GM21529 (cell line): ENCODE measurements around the gene FAM111B.
"Not testable (repeated sequence)": the region's sequence is repeated elsewhere in the genome, so short reads cannot be mapped to it uniquely, and the experiment has no call there.

ENCODE experiments used
- ATAC-seq: cut with Tn5 transposase; IDR thresholded peaks from one replicate; pipeline ENCODE4 v1.9.1; 2021; ENCODE audit not compliant: unreplicated experiment

The FAM111B gene, protein sequence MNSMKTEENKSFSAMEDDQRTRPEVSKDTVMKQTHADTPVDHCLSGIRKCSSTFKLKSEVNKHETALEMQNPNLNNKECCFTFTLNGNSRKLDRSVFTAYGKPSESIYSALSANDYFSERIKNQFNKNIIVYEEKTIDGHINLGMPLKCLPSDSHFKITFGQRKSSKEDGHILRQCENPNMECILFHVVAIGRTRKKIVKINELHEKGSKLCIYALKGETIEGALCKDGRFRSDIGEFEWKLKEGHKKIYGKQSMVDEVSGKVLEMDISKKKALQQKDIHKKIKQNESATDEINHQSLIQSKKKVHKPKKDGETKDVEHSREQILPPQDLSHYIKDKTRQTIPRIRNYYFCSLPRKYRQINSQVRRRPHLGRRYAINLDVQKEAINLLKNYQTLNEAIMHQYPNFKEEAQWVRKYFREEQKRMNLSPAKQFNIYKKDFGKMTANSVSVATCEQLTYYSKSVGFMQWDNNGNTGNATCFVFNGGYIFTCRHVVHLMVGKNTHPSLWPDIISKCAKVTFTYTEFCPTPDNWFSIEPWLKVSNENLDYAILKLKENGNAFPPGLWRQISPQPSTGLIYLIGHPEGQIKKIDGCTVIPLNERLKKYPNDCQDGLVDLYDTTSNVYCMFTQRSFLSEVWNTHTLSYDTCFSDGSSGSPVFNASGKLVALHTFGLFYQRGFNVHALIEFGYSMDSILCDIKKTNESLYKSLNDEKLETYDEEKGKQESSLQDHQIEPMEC

DNA sequence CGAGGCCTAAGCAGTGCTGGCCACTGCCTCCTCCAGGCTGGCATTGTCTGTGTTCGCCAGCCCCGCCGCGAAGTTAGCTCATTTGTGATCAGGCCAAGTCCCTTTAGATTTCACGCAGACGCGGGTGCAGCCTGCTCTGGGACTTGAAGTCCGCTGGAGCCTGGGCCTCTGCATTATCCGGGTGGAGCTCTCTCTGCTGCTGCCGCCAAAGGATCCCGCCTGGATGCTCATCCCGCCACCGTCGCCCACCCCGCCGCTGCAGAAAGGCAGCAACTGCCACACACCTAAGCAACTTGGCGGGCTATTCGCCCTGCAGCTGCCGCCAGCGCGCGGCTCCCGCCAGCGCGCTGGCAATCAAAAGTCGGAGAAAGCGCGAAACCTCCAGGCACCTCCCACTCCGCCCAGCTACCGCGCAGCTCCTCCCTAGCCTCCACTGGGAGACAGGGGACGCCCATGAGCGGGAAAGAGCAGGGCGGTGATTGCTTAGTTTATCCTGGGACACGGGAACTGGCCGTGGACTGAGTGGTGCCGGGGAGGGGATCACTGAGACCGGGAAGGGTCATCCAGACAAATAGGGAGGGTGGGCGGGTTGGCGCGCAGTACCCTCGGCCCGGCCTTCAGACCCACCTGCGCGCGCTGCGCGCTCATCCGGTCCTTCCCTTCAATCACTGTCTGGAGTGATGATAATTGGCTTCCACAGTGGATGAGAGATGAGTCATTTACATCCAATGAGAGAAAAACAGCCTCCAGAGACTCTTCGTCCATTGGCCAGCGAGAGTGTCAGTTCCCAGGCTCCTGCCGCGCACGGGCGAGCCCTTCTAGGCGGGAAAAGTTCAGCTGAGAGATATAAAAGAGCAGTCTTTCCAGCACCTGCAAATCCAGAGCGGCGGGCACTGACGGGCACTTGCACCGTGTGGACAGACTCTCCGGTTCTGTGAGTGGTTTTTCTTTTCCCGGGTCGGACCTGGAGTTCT lies at the start of gene FAM111B:
TSS of gene FAM111B (plus strand) at position 875 of the 974 bp plus-strand sequence. CDS start 2,389 bp downstream, outside the sequence.
- ATAC-seq: peak; percentile 70

DNA sequence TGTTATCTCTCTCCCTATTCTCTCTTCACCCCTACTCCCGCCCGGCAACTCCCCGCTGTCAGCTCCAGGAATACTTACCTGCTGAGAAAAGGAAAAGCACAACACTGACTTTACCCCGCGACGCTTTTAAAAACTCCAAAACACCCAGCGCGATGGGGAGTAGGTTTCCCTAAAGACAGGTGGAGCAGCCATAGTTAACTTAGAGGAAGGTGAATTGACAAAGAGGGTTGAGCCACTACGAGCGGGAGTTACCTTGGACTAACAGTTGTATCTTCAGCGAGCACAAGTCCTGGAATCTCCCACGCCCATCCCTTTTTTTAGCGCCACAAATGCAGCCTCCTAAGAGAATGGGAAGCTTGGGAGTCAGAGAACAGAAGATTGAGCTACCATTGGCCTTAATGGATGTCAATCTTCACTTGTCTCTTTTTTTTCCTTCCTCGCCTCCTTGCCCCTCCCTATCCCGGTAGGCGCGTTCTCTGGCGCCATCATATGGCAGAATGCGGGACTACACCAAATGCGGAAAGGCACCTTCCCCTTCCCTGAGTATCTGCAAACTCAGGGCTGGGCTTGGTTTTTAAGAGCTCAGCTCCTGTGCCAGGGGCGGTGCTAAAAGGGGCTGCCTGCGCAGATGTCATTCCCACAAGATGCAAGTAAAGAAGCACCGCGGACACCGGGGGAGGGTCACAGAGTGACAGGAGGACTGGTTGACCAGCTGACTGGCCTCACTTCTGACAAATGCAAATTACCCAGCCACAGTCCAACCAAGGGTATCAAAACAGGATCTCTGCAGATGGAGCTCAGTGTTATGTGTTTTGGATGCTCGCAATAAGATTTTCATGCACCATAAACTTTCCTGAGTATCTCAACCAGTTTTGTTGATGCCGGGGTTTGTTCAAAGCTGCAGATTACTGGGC lies 48.7 kb upstream of the FAM111B start:
- ATAC-seq: peak; percentile 93

DNA sequence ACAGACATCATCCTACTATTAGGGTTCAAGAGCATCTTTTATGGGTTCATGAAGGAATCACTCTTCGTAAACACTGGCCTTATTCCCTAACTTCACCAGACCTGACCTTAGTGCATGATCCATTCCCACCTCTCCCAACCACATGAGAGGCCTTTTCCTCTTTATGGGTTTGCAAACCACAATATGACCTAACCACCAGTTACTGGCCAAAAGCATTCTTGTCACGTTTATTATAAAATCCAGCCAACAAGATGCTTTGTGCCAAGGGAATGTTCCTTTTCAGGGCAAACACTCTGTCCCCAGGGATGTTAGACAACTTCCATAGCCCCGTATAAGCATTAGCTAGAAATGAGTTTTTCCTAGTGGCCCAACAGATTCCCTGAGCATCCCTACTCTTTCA lies 46.9 kb upstream of the FAM111B start:
- ATAC-seq: not testable (repeated sequence)

DNA sequence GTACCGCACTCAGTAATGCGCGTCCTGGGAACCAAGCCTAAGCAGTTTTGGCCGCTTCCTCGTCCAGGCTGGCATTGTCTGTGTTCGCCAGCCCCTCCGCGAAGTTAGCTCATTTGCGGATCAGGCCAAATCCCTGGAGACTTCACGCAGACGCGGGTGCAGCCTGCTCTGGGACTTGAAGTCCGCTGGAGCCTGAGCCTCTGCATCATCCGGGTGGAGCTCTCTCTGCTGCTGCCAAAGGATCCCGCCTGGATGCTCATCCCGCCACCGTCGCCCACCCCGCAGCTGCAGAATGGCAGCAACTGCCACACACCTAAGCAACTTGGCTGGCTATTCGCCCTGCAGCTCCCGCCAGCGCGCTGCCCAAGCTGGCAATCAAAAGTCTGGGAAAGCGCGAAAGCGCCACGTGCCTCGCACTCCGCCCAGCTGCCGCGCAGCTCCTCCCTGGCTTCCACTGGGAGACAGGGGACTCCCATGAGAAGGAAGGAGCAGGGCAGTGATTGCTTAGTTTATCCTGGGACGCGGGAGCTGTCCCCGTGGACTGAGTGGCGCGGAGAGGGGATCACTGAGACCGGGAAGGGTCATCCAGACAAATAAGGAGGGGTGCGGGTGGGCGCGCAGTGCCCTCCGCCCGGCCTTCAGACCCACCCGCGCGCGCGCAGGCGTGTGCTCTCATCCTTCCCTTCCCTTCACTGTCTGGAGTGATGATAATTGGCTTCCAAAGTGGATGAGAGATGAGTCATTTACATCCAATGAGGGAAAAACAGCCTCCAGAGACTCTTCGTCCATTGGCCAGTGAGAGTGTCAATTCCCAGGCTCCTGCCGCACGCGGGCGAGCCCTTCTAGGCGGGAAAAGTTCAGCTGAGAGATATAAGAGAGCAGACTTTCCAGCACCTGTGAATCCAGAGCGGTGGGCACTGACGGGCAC lies 44.2 kb upstream of the FAM111B start:
- ATAC-seq: no peak

DNA sequence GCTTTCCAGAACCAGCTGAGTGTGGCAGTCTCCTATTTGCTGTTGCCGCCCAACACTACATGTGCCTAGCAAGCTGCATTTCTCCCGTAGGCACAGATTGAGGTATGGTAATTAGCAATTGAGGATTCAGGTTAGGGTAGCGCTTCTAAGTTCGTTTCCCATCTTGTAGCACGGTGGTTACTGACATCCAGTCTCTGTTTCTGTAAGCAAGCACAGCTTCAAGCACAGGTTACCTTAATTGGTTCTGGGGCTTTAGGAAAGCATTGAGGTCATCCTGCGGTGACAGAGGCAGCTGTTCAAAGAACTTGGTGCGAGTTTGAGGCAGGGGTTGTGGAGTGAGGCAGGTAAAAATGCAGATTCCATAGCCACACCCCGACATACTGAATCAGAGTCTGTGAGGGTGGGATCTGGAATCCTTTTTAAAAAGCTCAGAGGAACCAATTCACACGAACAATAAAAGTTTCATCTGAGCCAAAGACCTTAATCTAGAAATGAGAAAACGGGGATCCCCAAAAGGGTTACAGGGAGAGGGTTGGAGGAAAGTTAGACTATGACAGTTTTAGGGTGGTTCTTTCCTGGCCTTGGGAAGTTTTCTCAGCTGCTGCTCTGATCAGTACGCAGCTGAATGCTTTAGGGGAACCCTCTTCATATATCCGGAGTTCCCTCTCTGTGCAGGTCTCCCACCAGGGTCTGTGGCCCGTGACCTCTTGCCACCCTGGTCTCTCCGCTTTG lies 42.9 kb upstream of the FAM111B start:
- peak; percentile 89 for ATAC-seq

DNA sequence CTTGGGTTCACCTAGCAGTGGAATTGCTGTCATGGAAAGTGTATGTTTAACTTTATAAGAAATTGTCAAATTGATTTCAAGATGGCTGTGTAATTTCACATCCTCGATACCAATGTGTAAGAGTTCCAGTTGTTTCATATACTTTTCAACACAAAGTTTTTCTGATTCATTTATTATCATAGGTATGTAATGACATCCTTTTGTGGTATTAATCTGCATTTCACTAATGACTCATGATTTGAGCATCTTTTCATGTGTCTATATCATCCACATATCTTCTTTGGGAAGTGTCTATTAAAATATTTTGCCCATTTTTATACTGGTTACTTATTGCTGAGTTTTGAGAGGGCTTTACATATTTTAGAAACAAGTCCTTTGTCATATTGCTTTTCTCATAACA lies 38.0 kb upstream of the FAM111B start:
- ATAC-seq: no peak

DNA sequence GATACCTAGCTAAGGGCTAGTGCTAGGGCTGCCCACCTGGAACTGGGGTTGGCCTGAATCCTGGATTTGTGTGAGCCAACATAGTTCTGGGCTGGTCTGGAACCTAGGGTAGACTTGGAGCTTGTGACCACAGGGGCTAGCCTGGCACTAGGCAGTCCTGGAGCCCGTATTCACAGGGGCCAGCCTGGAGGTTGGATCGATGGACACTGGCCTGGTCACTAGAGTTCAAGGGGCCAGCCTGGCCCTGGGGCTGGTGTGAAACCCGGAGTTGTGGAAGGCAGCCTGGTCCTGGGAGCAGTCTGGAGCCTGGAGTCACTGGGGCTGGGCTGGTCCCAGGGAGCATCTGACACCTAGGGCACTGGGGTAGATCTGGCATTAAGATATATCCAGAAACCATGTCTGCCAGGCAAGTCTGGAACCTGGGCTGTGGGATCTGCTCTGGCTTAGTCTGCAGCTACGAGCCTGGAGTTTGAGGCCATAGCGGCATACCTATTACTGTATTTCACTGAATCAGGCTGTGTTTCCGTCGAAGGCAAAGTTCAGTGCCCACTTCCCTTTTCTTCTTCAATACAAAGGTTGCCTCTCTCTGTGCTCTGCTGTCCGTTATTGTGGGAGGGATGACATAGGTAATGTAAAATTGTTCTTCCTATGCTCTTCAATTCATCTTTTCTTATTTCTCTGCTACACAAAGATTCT lies 30.0 kb upstream of the FAM111B start:
- ATAC-seq: peak; percentile 91

DNA sequence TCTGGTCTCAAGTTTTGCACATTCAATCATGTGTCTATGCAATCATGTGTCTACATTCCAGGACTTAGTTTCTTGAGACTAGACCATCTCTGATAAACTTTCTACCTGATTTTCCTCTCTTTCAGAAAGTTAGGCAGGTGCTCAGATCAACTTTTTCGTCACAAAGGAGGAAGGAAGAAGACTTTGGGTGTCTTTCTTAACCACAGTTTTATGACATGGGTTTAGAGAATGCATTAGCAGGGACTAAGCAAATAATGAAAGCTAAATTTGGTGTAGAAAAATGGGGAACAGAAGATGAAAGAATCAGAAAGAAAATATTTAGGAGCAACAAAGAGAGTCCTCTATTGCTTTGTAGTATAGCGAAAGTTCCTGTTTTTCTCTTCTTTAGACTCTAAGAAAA lies 28.6 kb upstream of the FAM111B start:
- no peak for ATAC-seq

DNA sequence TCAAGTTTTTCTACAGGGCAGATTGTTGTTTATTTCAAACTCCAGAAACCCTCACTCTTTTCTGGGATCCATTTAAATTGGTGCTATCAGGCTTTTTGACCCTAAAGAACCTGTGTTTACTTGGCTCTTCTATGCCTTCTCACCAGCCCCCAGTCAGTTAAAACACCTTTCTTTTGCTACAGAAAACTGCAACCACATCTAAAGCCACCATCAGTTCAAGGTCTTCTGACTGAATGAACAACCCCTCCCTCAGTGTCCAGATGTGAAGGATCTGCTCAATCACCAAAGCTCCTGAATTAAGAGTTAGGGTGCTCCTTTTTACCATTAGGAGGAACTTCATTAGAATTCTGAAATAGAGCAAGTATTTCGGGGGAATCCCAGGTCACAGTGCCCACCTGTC lies 28.0 kb upstream of the FAM111B start:
- ATAC-seq: no peak

DNA sequence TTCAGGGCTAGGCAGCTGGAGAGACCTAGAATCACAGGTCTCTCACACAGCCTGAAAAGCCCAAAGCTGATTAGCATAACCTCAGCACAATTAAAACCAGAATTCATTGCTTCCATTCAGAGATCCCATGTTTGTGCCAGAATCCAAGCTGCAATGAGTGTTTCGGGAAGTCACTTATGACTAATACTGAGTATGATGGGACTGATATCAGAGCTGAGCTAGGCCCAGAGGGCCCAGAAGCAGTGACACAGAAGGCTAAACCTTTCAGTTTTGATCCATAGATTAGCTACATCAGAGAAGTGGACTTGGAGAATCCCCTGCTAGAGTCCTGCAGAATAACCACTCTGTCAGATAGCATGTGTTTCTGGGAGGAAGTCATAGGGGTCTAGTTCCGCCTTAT lies 26.6 kb upstream of the FAM111B start:
- ATAC-seq: not testable (repeated sequence)

DNA sequence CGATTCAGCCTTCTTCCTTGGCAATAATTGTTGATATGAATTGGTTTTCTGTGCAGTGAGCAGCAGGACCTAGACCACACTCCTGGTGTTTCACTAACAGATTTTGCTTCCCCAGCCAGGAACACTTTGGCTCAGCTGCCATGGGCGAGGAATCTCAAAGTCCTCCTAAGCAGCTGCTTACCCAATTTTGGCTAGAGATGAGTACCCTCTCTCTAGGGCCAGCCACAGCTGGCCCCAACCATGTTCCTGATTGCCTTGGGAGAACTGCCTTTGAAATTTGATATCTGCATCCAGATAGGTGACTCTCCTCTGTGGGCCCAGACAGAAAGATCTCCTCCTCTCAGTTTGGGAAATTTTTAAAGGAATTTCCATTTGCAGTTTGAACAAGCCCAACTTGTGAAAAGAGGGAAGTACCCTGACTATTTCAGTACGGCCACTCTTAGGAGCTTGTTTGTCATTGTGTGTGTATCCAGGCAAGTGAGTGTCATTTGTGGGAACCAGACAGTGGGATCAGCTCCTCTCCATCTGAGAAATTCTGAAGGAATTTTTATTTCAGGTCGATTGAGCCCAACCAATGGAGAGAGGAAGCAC lies 25.5 kb upstream of the FAM111B start:
- not testable (repeated sequence) for ATAC-seq

DNA sequence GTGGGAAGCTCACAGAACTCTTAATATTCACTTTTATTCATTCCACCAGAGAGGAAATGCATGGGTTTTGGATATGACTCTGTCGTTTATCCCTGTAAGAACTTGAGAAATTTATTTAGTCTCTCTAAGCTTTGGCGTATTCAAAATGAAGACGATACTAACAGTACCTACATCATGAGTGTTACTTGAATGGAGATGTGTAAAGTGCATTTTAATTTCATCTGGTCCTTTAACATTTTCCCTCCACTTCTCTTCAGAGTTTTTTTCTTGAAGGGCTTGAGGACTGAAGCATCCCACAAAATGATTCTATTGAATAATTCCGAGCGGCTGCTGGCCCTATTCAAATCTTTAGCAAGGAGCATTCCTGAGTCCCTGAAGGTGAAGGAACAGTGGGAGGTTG lies 21.0 kb upstream of the FAM111B start, which contains the start of gene GLYATL1B:
TSS of gene GLYATL1B (plus strand) at position 301 of the 400 bp plus-strand sequence. CDS start at position 301, 0 bp downstream.
- ATAC-seq: not testable (repeated sequence)

DNA sequence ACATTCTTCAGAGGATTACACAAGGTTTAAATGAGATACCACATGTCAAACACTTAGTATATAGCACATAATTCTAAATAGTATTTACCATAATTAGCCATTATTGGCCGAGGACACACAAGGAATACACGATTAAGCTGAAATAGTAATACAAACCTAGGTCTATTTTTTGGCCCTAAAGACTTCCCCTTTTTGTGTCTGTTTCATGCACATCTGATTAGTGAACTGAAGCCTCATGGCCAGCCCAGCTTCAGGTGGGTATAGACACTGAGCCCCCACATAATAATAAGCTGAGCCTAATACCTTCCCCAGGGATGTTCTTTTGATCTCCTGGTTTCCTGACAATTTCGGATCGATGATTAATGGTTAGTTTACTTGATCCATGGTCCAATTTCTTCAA lies 18.9 kb upstream of the FAM111B start:
- ATAC-seq: no peak

DNA sequence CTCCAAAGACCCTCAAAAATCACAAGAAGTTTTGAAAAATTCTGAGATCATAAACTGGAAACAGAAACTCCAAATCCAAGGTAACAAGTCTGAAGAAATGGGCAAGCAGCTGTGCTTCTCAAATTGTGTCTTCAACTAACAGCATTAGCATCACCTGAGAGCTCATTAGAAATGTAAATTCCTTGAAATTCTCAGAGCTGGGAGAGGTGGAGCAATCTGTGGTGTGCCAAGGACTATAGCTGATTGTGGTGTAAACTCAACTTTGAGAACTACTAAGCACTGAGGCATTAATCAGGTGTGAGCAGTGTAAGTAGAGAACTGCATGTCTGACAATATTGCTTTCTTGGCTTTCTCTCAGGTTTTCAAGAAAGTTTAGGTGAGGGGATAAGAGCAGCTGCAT lies 13.5 kb upstream of the FAM111B start:
- not testable (repeated sequence) for ATAC-seq

DNA sequence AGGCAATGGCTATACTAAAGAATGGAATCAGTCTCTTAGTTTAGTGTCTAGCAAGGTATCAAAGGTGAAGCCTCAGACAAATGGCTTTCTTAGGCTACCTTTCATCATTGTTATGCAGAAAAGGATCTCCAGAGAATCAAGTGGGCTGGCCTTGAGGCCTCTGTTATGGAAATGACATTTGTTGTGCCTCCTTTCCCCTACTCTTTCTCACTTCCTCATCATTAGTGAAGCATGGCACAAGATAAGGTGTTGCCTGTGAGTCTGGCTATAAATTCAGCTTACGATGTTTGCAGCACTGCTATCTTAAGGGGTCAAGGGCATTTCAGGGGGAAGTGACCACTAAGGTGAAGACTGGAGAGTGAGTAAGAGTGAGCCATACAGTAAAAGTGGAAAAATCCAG lies 11.8 kb upstream of the FAM111B start:
- peak; percentile 73 for ATAC-seq

DNA sequence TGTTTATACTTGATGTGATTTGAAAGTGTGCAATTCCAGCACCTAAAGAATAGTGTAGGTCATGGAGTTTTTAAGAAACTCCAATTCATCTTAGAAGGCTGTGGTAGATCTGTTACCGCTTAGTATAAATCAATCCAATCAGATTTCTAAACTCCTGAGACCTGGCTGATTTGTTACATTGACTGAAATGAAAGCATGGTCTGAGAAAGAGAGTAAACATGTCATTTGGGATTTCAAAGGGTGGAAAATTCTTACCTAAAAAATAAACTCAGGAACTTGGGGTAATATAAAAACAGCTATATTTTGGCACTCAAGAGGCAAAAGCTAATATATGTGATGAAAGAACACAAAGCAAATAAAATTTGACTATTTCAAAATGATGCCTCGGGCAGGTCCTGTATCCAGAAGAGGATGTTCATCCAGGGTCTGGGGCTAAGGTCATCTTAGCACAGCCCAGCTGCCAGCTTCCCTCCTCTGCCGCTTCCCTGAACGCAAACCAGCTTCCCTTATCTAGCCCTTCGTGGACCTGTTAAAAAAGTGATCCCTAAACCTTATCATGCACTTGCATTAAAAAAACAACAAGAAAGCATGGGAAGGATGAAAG lies 11.0 kb upstream of the FAM111B start:
- ATAC-seq: not testable (repeated sequence)
